Activated T-cell treated with anti-CD3 and anti-CD28 coated beads for 48 hours (primary cell): ENCODE data around the gene XIST.
A peak's percentile ranks its signal among the peaks of the same experiment; 100 is the strongest.
"Not testable (repeated sequence)": the region's sequence is repeated elsewhere in the genome, so short reads cannot be mapped to it uniquely, and the experiment has no call there.

Experiments used
- DNase-seq: peaks from one replicate; pipeline ENCODE4 v3.0.0-alpha.2; 2020; ENCODE audit warnings: low read depth

The XIST gene

GRCh38 chrX:73852467-73852866 lies at the start of gene XIST:
TSS of gene XIST (minus strand) at chrX:73852714.
- DNase-seq = no peak

GRCh38 chrX:73898315-73898714 lies 45.8 kb upstream of the XIST start:
- not testable (repeated sequence) for DNase-seq

DNA sequence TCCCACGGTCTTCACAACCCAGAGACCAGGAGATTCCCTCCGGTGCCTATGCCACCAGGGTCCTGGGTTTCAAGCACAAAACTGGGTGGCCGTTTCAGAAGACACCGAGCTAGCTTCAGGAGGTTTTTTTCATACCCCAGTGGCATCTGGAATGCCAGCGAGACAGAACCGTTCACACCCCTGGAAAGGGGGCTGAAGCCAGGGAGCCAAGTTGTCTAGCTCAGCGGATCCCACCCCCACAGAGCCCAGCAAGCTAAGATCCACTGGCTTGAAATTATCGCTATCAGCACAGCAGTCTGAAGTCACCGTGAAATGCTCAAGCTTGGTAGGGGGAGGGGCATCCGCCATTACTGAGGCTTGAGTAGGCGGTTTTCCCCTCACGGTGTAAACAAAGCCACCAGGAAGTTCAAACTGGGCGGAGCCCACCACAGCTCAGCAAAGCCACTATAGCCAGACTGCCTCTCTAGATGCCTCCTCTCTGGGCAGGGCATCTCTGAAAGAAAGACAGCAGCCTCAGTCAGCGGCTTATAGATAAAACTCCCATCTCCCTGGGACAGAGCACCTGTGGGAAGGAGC lies 40.1 kb upstream of the XIST start:
- DNase-seq = not testable (repeated sequence)

DNA sequence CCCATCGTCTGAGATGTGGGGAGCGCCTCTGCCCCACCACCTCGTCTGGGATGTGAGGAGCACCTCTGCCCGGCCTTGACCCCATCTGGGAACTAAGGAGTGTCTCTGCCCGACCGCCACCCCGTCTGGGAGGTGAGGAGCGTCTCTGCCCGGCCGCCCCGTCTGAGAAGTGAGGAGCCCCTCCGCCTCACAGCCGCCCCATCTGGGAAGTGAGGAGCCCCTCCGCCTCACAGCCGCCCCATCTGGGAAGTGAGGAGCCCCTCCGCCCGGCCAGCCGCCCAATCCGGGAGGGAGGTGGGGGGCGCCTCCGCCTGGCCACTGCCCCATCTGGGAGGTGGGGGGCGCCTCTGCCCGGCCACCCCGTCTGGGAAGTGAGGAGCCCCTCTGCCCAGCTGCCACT lies 29.7 kb upstream of the XIST start:
- not testable (repeated sequence) for DNase-seq

DNA sequence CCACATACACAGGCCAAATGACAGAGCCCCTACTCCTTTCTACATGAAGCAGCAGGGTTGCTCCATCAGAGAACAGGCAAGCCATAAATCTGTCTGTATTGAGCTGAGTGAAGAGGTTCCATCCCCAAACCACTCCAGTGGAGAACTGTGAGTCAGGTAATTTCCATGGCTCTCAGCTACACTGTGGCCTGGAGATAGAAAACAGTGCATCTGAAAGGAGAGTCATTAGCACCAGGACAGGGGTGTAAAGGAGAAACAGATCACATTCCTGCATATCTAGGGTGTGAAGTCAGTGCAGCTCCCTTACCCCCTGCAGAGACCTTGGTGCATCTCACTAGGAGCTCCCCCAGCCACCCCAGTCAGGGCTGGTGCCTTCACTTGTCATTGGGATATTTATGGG lies 25.2 kb upstream of the XIST start:
- no peak for DNase-seq

DNA sequence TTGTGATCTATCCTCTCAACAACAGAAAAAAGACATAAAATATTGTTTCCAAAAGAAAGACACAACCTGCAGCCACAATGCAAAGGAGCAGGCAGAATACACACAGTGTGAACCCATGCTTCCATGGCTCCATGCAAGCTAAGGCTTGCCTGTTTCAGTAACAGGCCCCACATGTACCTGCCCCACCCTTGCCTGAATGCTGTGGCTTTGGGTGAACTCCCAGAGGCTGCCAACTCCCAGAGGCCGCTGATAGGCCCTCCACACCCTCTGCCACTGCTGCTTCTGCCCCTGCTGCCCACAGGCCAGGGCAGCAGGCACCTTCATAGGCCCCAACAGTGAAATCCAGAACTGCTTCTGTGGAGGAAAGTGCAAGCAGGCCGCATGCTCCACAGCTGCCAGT lies 24.4 kb upstream of the XIST start:
- no peak for DNase-seq

DNA sequence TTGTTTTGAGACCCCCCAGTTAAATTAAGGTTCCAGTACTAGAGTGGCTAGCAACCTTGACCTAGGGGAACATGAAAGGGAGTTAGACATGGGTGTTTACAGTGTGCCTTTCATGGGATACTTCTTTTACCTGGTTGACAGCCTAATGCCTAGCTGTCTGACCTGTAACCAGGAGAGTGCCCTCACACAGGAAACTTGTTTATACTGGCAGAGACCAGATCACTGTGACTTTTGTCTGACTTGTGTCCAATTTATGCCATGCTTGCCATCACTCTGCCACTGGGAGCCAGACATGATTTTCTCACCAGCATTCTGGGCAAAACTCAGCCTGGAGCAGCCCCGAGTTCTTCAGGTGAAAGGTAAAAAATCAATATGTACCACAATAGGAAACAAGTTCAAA lies 16.4 kb upstream of the XIST start:
- DNase-seq = no peak

DNA sequence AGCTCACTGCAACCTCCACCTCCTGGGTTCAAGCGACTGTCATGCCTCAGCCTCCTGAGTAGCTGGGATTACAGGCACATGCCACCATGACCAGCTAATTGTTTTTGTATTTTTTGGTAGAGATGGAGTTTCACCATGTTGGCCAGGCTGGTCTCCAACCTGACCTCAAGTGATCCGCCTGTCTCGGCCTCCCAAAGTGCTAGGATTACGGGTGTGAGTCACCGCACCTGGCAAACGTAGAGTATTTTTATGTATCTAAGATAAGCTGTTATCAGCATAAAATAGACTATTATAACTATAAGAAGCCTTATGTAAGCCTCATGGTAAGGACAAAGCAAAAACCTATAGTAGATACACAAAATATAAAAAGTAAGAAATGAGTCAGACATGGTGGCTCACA lies 14.6 kb upstream of the XIST start:
- no peak for DNase-seq

GRCh38 chrX:73863852-73864251 lies 11.3 kb upstream of the XIST start:
- DNase-seq = no peak

GRCh38 chrX:73863268-73863667 lies 10.8 kb upstream of the XIST start:
- no peak for DNase-seq

DNA sequence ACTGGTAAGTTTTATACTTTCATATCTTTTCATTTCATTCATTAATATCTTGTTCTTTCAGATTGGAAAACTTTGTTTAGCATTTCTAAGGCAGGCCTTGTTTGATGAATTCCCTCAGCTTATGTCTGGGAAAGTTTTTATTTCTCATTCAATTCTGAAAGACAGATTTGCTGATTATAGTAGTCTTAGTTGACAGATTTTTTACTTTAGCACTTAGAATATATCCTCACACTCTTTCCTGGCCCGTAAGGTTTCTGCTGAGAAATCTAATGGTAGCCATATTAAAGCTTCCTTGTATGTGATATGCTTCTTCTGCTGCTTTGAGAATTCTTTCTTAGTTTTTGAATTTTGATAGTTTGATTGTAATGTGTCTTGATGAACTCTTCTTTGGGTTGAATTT lies 7.1 kb upstream of the XIST start:
- no peak for DNase-seq

DNA sequence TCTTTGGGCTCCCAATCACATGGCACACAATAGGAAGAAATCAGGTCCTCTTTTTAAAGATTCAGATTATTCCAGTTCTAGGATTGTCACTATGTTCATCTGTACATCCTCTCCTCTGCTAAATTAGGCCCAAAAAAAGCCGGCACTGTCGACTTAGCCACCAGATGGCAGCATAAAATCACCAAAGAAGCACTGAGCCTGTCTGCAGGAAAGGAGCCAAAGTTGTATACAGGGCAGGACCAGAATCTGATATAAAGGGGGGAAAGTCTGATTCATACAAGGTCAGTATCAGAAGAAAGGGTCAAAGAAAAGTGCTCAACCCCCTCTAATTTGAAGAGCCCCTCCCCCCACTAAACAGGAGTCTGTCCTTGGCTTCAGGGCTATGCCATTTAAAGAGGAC lies 3.0 kb upstream of the XIST start:
- peak; percentile 31 for DNase-seq

DNA sequence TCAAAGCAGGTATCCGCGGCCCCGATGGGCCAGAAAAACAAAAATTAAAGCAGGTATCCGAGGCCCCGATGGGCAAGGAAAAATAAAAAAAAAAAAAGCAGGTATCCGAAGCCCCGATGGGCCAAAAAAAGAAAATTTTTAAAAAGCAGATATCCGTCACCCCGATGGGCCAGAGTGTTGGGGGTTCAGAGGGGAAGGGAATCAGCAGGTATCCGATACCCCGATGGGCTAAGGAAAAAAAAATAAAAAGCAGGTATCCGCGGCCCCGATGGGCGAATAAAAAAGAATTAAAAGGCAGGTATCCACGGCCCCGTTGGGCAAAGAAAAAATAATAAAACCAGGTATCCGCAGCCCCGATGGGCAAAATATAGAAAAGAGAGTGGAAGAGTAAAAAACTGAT lies 492 bp downstream of the XIST start:
- DNase-seq = no peak

- no peak for DNase-seq
Measured at GRCh38 chrX:73851014-73852009, 1.2 kb downstream of the XIST start.

DNA sequence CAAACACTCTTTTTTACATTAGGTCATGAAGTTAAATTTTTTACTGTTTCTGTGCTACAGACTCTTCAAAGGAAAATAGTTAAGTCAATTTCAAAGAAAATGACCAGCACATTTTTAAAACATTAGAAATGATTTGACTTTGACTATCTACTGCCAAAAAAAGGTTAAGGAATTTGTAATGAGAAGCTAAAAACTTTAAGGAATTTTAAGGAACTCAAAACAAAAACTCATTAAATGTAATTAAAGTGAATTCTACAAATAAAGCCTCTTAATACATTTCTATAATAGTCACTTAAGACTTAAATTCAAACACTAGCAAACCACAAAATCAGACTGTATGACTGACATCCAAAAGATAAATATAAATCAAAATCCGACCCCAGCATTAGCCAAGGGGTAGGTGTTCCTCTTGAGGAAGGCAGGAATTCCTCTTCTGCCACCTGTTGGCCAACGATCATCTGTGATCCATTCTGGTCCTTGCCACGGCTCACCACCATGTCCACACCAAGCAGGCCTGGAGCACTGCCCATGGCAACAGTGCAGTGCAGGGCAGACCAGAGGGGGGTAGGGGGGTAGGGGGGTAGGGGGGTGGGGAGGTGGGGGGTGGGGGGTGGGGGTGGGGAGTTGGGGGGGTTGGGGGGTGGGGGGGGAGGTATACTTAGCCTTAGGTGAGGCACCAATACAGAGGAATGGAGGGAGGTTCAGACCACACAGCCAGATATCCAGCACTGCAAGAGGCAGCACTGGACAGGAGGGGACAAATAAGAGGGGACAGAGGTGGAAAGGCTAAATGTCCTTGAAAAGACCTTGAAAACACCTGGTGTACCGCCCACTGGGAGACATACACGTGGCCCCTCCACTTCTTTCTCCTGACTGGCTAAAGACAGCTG lies 2.1 kb downstream of the XIST start:
- no peak for DNase-seq

DNA sequence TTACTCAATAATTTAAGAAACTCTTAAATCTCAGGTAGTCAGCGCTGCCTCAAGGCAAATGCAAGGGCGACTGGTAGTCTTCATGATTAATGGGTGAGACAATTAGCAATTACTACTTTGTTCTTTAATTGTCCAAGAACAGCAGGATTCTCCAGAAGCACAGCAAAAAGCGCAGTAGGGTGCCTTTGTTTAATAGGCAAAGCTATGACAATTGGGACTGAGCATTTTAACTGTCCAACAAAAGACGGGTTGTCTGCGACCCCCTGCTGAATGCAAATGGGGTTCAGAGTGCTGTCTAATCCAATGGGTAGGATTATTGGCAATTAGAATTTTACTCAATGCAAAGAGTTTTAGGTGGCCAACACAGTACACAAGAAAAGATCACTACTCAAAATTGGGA lies 3.4 kb downstream of the XIST start:
- DNase-seq = no peak

GRCh38 chrX:73847991-73848390 lies 4.5 kb downstream of the XIST start:
- DNase-seq = no peak

GRCh38 chrX:73847100-73847499 lies 5.4 kb downstream of the XIST start:
- no peak for DNase-seq

- no peak for DNase-seq
Measured at GRCh38 chrX:73842541-73843234, 9.8 kb downstream of the XIST start.

DNA sequence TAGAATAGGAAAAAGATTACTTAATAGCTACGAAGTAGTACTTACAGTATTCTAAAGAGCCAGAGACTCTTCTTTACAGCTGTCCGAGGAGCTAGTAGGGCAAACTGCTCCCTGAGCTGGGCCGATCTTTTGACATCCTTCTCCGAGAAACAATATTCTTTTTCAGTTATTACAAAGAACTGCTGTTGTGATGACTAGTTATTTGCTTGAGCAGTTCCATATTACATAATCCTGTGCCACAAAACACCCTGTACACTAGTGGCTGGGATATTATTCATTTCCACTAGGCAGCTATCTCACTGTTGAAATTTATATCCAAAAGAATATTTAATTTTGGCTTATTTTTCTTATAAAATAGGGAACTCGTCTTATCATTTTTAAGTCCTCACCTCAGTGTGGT lies 11.2 kb downstream of the XIST start:
- no peak for DNase-seq

GRCh38 chrX:73840120-73840924 lies 12.2 kb downstream of the XIST start:
- DNase-seq = no peak
